HG02973 (cell line): ENCODE data around the gene SCARB2.

Experiments used
- ATAC-seq: cut with Tn5 transposase; IDR thresholded peaks from one replicate; pipeline ENCODE4 v1.9.1; 2021; ENCODE audit warnings: moderate library complexity; ENCODE audit not compliant: unreplicated experiment

Gene SCARB2

DNA sequence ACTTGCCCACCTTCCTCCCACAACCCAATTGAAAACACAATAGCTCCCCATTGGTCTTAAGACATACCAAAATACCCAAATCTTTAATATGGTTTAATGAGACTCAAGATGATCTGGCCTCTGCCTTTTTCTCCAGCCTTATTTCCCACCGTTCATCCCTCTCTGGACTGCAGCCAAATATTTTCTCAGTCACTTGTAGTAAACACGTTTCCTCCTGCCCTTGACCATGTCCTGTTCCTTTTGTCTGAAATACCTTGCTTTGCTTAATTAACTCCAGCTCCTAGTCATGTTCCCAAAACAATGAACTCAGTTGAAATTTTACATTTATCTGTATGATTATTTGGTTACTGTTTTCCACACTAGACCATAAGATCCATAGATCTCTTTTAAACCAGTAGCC is 57.0 kb downstream of the SCARB2 start:
- no peak for ATAC-seq

DNA sequence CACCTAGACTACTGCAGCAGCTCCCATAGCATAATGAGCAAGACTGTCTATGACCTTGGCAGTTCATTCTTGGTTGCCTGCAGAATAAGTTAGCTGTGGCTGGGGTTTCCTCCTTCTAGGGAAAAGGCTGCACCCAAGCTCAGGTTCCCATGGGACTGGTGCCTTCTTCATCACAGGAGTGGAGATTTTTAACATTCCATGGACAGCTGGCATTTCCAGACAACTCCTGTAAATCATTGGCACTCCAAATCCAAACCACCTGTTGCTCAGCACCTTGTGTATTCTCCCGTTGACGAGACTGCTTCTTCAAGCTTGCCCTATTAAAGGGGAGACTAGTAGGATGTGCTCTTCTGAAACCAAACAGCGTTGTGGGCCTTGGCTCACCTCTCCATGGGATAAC is 57.6 kb downstream of the SCARB2 start:
- no peak for ATAC-seq

DNA sequence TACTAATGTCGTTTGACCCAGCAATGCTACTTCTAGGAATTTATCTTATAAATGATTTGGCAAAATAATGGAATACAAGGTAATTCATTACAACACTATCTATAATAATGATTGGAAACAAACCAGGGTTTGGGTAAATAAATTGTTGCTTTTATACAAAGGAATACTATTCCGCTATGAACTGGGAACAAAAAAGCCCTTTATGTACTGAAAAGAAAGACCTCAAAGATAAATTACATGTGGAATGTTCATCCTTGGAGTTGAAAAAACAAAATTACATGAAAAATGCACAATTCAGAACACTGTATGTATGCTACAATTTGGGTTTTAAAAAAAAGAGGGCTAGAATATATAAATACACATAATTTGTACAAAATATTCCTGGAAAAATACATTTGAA is 60.3 kb downstream of the SCARB2 start:
- ATAC-seq: no peak

DNA sequence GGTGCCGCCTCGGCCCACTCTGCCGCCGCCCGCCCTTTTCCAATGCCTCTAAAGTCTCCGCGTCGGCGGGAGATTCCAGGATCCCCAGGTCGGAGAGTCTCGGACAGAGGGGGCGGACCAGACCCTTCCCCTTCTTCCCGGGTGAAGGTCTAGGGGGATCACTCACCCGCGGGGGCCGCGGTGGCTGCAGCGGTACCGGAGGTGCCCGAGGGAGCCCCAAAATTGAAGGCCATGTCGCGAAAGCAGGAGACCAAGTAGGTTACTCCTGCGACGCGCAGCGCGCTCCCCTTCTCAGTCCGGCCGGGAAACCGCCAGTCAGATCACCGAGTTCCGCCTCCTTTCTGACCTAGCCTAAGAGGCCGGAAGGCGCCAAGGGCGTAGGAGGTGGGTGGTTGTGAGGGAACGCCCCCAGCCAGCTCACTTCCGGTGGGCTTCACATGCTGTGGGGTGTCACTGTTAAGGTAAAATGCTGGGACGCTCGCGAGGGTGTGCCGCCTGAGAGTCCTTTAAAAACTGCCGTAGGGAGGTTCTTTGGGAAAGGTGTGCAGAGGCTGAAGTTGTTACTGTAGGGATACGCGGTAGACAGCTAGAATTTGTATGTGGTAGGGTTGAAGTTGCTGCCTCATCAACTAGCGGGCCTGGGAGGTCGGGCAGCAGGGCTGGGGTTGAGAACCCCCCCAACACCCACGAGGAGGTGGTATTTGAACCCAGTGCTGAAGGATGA is 65.3 kb downstream of the SCARB2 start, which contains the start of gene NUP54:
NUP54 (minus strand) TSS at position 256 of the 724 bp plus-strand sequence; CDS start at position 233, 23 bp downstream.
- peak; percentile 98 for ATAC-seq

DNA sequence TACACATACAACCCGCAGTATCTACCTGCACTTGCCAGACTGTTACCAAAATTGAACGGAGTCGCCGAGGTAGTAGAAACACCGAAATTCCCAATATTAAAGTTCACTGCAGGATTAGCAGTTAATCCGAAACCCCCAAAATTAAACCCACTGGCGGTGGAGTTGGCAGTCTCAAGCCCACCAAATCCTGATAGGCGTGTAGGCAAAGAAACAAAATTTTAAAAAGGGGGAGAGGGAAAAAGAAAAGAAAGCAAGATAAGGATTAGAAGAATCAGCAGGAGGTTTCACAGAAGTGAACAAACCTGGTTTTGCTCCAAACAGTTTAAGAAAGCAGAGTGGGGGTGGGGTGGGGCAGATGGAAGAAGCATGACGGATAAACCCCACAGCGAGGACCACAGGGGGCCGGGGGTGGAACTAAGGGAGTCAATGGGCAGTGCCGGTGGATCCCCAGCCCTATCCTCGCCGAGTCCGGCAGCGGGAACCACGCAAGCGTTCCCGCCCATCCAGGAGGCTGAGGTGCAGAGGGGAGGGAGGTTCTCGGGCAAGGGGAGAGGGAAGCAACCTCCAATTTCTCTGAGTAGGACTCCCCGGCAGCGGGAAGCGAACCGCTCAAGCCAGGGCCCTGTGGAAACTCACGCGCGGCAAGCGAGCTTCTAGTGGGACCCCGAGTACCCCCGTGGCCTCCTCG is 66.0 kb downstream of the SCARB2 start:
- ATAC-seq: peak; percentile 34

DNA sequence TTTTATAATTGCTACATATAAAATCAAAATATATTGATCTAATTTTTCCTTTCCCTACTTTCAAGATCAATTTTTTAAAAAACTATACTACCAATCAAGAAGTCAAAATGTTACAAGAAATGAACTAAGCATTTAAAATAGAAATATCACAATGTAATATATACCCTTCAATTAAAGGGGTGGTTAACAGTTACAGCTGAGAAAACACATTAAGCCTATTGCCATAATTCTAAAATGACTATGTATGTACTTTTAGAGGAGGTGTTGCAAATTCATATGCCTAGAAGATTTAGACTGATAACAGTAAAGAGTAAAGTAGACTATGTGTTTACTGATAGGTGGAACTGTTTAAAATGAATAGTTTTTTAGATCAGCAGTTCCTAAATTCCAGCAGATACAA is 69.1 kb downstream of the SCARB2 start:
- ATAC-seq: no peak

DNA sequence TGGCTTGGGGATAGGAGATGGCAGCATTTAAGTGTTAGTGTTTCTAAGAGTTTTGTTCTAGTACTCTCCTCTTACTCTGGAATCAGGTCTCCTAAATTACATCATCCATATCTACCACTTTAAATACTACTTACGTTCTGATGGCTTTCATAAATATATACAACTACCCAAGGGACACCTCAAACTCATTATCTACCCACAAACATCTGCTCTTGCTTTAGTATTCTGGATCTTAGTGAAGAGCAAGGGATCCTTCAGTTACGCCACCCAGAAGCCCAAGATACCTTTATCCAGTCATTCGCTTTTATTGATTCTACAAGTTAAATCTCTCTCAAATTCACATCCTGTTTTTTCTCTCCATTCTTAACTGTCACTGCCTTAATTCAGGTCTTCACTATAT is 72.4 kb downstream of the SCARB2 start:
- no peak for ATAC-seq

DNA sequence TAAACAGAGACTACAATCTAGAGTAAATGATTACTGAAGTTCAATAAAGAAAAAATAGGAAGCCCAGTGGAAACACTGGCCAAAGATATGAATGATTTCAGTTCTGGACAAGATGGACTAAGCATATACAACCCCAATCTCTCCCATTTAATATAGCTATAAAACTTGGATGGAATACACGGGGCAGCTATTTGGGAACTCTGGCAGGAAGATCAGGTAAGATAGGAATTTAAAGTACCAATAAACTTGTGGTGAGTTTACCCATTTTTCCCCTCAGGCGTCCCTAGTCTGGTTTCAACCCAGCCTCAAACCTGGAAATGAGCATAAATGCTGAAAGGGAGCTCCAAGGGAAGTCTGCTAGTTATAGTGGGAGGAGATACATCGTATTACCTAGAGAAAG is 85.9 kb downstream of the SCARB2 start:
- no peak for ATAC-seq

DNA sequence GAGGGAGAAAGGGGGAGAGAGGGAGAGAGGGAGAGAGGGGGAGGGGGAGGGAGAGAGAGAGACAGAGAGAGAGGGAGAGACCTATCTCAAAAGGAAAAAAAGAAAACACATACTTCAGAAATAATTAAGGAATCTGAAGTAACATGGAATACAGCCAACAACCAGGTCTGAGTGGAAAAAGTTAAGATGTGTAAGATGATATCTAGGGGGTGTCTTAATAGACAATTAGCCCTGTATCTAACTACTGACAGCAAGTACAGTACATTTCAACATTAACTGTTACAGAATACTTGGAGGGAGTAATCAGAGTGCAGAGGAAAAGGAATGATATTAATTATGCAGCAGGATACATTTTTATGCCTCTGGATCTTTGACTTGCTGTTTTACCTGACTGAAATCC is 87.8 kb downstream of the SCARB2 start:
- ATAC-seq: no peak

DNA sequence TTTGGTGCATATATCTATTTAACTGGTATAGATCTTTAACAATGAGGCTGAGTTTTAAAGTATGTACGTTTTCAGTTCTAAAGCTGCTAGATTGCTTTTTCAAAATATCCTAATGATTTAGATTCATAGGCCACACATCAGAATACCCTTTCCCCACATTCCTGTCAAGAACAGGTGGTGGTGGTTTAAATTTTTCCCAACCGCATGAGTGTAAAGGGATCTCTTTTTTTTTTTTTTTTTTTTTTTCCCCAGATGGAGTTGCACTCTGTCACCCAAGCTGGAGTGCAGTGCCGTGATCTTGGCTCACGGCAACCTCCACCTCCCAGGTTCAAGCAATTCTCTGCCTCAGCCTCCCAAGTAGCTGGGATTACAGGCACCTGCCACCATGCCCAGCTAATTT is 93.4 kb downstream of the SCARB2 start:
- no peak for ATAC-seq

DNA sequence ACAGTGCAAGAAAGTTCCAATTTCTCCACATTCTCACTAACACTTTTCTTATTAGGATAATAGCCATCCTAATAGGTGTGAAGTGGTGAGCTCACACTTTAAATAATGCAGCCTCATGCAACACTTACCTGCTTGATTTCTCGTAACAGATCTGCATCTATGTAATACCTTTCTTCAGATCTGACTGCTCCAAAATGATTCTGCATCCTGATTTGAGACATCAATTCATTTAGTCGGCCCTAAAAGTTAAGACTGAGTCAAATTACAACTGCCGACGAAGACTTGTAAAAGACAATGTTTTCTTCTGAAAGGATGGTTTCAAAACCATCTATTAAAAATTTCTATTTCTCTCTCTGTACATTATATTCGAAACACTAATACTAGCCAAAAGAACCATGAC is 96.1 kb downstream of the SCARB2 start:
- no peak for ATAC-seq

DNA sequence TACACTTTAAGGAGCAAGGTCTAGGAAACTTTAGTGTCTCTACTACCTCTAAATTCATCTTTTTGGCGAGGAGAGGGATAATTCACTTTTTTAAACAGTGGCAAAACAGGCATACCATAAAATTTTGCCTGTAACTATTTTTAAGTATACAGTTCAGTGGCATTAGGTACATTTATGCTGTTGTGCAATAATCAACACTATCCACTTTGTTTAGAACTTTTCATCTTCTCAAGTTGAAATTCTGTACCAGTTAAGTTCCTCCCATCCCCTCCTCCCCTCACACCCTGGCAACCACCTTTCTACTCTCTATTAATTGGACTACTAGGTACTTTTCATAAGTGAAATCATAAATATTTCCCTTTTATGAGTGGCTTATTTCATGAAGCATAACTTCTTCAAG is 96.8 kb downstream of the SCARB2 start:
- no peak for ATAC-seq
